Cardiac fibroblast (primary cell): ENCODE data around the gene FRMD4A.
"Not testable (repeated sequence)": the region's sequence is repeated elsewhere in the genome, so short reads cannot be mapped to it uniquely, and the experiment has no call there.

Experiments
- DNase-seq, 2 donors: peaks; one replicate each; pipeline versions ENCODE4 v3.0.0 to v3.0.0-alpha.2; 2010; ENCODE audit warnings: low read depth in 2 of 2
- H3K4me3 ChIP-seq, 2 donors: replicated peaks in 1 of 2; 1 replicate in 1 of 2; 2 replicates in 1 of 2; pipeline ENCODE4 v1.5.1; 2011; ENCODE audit warnings: low read depth in 2 of 2, low read length in 2 of 2, mild to moderate bottlenecking in 2 of 2, moderate library complexity in 1 of 2
- TF ChIP-seq, protein P1 (sequence below): IDR thresholded peaks from one replicate; pipeline ENCODE4 v1.5.1; 2011; ENCODE audit warnings: low read depth, mild to moderate bottlenecking, low read length, inconsistent platforms

The FRMD4A gene

DNA sequence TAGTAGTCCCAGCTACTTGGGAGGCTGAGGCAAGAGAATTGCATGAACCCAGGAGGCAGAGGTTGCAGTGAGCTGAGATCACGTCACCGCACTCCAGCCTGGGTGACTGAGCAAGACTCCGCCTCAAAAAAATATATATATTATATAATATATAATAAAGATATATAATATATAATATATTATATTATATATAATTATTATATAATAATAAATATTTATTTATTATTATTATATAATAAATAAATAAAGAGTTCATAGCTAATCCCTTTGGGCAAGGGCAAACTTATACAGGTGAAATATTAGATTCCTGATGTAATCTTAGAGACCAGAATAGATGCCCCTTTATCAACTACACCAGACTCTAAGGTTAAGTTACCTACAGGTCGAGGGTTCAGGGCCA is 558.7 kb downstream of the FRMD4A start:
- TF ChIP-seq, protein P1, sequence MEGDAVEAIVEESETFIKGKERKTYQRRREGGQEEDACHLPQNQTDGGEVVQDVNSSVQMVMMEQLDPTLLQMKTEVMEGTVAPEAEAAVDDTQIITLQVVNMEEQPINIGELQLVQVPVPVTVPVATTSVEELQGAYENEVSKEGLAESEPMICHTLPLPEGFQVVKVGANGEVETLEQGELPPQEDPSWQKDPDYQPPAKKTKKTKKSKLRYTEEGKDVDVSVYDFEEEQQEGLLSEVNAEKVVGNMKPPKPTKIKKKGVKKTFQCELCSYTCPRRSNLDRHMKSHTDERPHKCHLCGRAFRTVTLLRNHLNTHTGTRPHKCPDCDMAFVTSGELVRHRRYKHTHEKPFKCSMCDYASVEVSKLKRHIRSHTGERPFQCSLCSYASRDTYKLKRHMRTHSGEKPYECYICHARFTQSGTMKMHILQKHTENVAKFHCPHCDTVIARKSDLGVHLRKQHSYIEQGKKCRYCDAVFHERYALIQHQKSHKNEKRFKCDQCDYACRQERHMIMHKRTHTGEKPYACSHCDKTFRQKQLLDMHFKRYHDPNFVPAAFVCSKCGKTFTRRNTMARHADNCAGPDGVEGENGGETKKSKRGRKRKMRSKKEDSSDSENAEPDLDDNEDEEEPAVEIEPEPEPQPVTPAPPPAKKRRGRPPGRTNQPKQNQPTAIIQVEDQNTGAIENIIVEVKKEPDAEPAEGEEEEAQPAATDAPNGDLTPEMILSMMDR: no peak
- H3K4me3 ChIP-seq: no peak overlapping the region
- no peak for DNase-seq

DNA sequence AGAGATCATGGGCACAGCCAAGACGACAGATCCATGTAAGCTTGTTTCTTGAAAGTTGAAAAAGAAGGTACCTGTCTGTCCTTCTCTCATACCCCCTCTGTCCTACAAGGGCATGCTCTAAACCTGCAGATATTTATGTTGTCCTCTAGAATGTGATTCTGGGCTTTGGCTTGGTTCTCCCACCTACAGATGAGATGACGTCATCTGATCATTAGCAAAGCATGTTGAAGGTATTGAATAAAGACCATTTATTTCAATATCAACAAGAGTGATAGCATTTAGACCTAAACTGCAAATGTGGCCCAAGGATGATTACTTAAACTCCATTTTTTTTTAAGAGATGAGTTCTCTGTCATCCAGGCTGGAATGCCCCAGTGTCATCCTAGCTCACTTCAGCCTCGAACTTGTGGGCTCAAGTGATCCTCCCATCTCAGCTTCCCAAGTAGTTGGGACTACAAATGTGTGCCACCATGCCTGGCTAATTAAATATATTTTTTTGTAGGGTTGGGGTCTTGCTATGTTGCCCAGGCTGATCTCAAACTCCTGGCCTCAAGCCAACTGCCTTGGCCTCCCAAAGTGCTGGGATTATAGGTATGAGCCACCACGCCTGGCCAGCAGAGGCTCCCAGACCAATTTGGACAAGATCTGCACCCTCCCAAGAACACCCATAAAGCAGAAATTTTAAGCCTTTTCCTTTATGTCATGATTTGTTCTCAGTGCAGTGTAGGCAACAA is 559.8 kb downstream of the FRMD4A start:
- H3K4me3 ChIP-seq: no peak overlapping the region
- TF ChIP-seq, protein P1: no peak
- DNase-seq: no peak

DNA sequence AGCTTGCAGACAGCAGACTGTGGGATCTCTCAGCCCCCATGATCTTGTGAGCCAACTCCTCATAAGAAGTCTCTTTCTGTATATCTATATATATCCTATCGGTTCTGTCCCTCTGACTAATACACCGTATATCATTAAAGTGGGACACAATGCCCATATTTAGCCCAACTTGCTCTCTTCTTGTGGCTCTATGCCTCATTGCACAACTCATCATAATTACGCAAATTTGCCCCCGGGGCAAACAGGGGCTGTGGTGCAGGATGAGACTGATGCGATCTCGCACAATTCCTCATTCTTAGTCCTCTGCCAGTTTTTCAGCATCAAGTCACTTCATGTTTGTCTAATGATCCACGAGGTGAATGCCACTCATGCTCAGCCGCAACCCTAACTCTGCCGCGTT is 560.8 kb downstream of the FRMD4A start:
- H3K4me3 ChIP-seq: no peak overlapping the region
- peak in 1 of 2 donors; percentile 71 for DNase-seq
- TF ChIP-seq, protein P1: no peak

DNA sequence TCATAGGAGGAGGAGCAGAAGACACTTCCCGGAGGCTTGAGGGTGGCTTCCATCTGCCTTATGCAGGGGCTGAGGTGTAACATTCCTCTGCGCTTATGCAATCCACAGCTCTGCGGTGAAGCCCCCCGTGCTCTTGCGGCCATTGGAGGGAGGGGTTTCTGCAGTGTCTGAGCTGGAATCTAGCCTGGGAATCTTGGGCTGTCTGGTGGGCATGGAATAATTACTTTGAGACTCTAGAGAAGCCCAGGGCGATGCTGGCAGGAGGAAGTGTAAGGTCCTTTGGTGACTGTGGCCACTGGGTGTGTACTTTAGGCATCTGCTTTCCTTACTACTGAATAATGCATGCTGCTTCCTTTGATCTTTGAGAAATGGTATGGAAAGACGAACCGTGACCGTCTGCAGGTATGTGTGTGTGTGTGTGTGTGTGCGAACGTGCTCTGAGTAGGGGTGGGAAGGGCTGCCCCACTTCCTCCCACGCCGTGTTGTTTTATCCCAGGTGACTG is 563.0 kb downstream of the FRMD4A start:
- TF ChIP-seq, protein P1: no peak
- no peak overlapping the region for H3K4me3 ChIP-seq
- DNase-seq: no peak

DNA sequence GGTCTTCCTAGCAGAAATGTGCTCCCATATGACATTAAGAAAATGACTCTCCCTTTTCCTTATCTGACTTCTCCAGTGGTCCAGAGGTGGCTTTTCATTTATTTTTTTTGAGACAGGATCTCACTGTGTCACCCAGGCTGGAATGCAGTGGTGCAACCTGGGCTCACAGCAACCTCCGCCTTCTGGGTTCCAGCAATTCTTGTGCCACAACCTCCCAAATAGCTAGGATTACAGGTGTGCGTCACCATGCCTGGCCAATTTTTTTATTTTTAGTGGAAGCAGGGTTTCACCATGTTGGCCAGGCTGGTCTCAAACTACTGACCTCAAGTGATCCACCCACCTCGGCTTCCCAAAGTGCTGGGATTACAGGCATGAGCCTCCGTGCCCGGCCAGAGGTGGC is 563.6 kb downstream of the FRMD4A start:
- not testable (repeated sequence) for H3K4me3 ChIP-seq, DNase-seq

DNA sequence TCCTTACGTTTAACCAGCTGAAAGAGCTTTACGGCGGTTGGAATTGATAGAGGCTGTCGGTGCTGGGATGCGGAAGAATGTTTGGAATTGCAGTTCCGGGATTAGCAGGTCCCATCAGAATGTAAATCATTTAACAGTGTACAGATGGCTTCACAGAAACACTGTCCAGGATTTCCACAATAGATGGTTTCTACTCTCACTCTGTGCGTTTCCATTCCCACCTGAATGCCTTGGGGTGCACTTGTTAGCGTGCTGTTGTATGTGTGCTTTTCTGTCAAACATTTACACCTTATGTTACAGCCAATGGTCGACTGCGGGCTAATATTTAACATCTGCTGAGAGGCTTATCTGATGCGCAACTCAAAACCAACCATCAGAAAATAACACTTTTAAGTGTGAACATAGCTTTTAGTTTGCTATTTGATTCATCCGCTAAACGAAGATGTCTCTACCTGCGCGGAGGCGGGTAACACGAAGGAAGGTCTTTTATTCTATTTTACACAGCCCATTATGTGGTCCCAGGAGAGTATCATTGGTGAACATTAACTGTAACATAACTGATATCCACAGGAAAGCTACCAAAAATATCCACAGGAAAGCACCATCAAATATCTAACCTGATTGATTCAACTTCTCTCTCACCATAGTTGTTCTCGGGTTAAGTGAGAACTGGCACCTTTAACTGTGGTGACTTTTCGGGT is 564.9 kb downstream of the FRMD4A start:
- DNase-seq: no peak
- H3K4me3 ChIP-seq: no peak overlapping the region
- TF ChIP-seq, protein P1: no peak

DNA sequence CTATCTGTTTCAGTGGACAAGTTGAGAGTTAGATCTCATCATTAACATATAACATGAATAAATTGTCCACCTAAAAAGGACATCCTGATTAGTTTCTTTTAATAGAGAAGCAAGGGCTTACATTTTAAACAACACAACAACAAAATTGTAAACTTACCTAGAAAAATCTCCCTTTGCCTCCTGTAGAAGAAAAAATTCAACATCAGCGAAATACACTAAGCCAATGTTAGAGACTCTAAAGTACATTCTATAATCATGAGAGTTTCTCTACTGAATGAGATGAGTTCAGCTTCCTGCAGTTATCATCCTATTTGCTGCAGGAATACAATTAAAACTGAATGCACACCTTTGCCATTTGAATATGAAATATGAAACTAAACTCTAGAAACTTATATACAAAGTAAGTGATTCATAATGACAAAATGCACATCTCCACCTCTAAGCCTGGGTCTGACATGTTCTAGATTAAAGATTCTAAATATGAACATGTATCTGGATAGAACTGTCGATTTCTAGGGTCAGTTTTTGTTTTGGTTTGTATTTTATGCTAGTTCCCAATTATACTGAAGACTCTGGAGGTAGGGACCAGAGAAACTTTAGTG is 569.1 kb downstream of the FRMD4A start:
- H3K4me3 ChIP-seq: no peak overlapping the region
- DNase-seq: no peak
- TF ChIP-seq, protein P1: no peak
